HUDEP-2 (cell line): ENCODE results near the gene CNR2.
A peak's percentile ranks its signal among the peaks of the same experiment; 100 is the strongest.
"Not testable (repeated sequence)": the region's sequence is repeated elsewhere in the genome, so short reads cannot be mapped to it uniquely, and the experiment has no call there.

Experiments used
- DNase-seq, 76 experiments: peaks; one replicate each; lab custom pipeline; 2025; ENCODE audit not compliant: unreplicated experiment in 76 of 76; lab: John Stamatoyannopoulos, UW

The CNR2 gene

GRCh38 chr1:23889074-23889473 is 24.1 kb downstream of the CNR2 start:
- no peak for DNase-seq

DNA sequence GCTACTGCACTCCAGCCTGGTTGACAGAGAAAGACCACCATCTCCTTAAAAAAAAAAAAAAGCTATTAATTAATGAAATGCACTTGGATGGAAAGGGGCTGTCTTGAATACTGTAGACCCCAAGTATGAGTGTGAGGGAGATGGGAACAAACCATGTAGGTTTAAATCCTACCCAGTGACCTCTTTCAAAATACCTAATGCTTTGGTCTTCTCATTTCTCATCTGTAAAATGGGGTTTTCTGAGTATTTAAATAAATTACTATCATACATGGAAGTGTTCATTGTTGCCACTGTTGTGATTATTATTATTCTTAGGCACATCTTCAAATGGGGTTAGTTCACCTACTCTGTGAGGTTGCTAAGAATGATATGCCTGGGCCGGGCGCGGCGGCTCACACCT is 27.9 kb downstream of the CNR2 start:
- no peak for DNase-seq

- DNase-seq, result no peak
Measured at GRCh38 chr1:23882746-23883145, 30.4 kb downstream of the CNR2 start.

DNA sequence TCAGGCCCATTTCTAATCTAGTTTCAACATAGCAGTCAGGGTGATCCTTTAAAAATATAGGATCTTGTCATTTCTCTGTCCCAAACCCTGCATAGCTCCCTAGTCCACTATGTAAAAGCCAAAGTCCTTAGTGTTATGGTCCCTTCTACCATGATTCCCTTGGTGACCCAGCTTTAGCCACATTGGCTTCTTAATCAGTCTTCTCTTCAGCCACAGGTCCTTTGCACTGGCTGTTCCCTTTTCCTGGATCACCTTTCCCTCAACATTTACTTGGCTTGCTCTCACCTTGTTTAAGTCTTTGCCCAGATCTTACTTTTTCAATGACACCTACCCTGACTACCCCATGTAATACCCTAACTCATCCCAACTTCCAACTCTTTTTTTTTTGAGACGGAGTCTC is 33.4 kb downstream of the CNR2 start:
- no peak for DNase-seq

GRCh38 chr1:23878668-23879067 is 34.5 kb downstream of the CNR2 start:
- no peak for DNase-seq

DNA sequence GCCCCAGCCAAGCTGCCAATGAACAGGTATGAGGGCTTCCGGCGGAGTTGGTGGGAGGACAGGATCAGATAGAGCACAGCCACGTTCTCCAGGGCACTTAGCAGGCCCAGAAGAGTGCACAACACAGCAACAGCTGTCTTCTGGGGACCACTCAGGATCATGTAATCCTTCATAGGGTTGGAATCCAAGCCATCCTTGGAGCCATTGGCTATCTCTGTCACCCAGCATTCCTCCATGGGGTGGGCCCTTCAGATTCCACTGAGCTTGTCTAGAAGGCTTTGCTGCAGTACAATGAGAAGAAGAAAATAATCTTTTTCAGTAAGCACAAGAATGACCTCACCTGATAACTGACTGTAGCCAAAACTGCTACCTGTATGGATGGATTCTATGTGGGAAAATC is 37.8 kb downstream of the CNR2 start:
- DNase-seq, result no peak

DNA sequence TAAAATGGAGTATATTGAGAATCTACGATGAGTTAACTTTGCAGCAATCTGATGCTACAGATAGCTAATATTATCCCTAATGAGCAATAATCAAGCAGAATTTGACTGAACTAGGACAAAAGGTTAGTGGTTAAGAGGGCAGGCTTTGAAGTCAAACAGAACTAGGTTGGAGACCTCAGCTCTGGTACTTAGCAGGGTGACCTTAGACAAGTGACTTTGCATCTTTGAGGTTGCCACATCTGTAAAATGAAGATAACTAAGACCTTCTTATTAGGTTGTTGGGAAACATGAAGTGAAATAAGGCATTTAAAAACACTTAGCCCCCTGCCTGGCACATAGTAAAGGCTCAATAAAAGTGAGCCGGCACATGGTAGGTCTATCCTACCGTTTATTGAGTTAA is 40.7 kb downstream of the CNR2 start:
- peak in 10 of 76 experiments; percentile 7 to 37 (median 18) for DNase-seq

DNA sequence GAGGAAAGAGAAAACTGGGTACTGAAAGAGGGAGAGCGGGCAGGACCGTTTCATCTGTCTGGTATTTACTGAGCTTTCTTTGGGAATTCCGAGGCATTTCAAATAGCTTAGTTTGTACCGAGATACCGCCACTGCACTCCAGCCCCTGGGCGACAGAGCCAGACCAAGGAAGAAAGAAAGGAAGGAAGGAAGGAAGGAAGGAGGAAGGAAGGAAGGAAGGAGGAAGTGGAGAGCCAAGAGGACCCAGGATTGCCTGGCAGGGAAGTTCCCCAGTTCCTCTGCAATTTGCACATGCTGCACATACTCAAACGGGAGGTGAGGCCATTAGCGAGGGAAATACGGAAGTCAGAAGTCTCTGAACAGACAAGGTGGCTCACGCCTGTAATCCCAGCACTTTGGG is 44.1 kb downstream of the CNR2 start:
- DNase-seq, result no peak

- DNase-seq, result no peak
Measured at GRCh38 chr1:23868557-23869016, 44.6 kb downstream of the CNR2 start.

- peak in 73 of 76 experiments; percentile 32 to 94 (median 86) for DNase-seq
Measured at GRCh38 chr1:23867895-23868556, 45.1 kb downstream of the CNR2 start, which contains the start of gene FUCA1. FUCA1 (minus strand) TSS chr1:23868290; CDS start chr1:23868286, 4 bp downstream.

GRCh38 chr1:23867542-23867894 is 45.6 kb downstream of the CNR2 start:
- peak in 1 of 76 experiments; percentile 21 for DNase-seq

GRCh38 chr1:23865543-23865930 is 47.6 kb downstream of the CNR2 start:
- no peak for DNase-seq

GRCh38 chr1:23864801-23865542 is 48.2 kb downstream of the CNR2 start:
- no peak for DNase-seq

DNA sequence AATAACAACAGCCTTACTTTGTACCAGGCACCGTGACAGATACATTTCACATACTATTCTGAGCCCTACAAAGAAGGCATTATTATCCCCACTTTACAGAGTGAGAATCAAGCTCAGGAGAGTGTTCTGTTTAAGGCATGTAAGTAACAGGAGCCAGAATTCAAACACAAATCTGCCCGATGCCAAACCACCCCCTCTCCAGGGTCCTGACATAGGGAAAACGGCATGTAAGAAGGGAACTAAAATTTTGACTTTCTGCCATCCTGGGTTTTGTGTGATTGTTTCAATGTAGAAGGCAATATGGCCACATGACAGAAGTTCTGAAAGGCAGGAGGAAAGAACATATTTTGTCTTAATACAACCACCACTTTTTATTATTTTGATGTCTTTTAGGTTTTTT is 50.5 kb downstream of the CNR2 start:
- no peak for DNase-seq

DNA sequence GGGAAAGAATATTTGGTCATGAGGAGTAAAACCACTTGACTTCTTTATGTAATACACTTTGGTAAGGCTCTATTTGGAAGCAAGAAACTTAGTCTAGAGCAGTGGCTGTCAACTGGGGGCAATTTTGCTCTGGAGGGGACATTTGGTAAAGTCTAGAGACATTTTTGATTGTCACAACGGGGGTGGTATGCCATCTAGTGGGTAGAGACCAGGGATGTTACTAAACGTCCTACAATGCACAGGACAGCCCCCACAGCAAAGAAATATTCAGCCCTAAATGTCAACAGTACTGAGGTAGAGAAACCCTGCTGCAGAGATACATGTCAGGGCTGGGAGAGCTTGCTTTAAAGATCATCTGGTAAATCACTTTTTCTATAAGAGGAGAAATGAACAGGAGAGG is 58.6 kb downstream of the CNR2 start:
- DNase-seq, result peak in 25 of 76 experiments; percentile 6 to 59 (median 22)

DNA sequence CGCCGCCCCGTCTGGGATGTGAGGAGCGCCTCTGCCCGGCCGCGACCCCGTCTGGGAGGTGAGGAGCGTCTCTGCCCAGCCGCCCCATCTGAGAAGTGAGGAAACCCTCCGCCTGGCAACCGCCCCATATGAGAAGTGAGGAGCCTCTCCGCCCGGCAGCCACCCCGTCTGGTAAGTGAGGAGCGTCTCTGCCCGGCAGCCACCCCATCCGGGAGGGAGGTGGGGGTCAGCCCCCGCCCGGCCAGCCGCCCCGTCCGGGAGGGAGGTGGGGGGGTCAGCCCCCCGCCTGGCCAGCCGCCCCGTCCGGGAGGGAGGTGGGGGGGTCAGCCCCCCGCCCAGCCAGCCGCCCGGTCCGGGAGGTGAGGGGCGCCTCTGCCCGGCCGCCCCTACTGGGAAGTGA is 60.0 kb downstream of the CNR2 start:
- not testable (repeated sequence) for DNase-seq

- not testable (repeated sequence) for DNase-seq
Measured at GRCh38 chr1:23851406-23851805, 61.8 kb downstream of the CNR2 start.

DNA sequence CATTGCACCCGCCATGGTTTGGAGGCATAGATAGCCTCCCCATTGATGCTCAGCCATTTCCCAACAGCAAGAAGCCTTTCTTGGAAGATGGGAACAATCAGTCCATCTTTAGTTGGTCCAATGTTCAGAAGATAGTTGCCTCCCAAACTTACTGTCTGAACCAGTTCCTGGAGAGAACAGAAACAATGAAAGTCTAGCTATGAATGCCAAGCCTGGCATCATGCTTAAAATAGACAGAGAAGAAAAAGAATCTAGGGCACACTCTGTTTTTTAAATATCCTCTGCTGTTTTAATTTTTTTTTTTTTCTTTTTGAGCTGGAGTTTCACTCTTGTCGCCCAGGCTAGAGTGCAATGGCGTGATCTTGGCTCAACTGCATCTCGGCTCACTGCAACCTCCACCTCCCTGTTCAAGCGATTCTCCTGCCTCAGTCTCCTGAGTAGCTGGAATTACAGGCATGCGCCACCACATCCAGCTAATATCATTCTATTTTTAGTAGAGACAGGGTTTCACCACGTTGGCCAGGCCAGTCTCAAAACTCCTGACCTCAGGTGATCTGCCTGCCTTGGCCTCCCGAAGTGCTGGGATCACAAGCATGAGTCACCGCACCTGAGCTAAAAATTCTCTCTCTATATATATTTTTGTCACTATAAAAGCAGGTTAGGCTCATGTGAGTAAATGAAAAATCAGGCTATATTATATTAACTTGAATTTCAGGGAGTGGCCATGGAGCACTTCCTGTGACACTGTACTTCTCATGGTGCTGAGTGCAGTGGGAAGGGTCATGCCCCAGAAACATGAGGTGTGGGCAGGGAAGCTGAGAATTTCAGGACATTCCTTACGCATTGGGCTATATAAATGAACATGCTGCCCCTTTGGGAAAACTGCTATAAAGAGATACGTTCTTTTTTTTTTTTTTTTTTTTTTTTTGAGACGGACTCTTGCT is 64.2 kb downstream of the CNR2 start:
- DNase-seq, result no peak

GRCh38 chr1:23847482-23848095 is 65.6 kb downstream of the CNR2 start:
- not testable (repeated sequence) for DNase-seq

- peak in 2 of 76 experiments; percentile 2 to 29 for DNase-seq
Measured at GRCh38 chr1:23845163-23845562, 68.0 kb downstream of the CNR2 start.

DNA sequence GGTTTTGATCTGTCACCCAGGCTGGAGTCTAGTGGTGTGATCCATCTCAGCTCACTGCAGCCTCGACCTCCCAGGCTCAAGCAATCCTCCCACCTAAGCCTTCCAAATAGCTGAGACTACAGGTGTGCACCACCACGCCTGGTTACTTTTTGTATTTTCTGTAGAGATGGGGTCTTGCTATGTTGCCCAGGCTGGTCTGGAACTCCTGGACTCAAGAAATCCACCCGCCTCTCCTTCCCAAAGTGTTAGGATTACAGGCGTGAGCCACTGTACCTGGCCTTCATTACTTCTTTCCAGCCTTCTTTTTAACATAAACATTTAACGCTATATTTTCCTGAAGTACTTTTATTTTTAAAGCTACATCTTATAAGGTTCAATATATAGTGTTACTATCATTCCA is 69.5 kb downstream of the CNR2 start:
- no peak for DNase-seq
